GM10248 (cell line): ENCODE data around the gene PANX1.

Experiments used
- CTCF ChIA-PET: fragments of 300-600 bp; sonication (Branson Sonifier 250); formaldehyde crosslinking; extraction: SDS; loops from one replicate; lab custom pipeline; 2021; ENCODE audit warnings: antibody characterized with exemption; lab: Yijun Ruan, JAX
- POLR2A ChIA-PET: fragments of 350-650 bp; sonication (Branson Sonifier 250); formaldehyde crosslinking; extraction: SDS; loops from one replicate; lab custom pipeline; 2020; ENCODE audit warnings: antibody characterized with exemption; lab: Yijun Ruan, JAX
- DNase-seq: peaks from one replicate; pipeline ENCODE4 v3.0.0; 2012; ENCODE audit errors: extremely low spot score
- CTCF ChIP-seq: IDR thresholded peaks from 2 replicates; pipeline ENCODE4 v1.5.1; 2012; ENCODE audit warnings: mild to moderate bottlenecking, low read depth; ENCODE audit errors: extremely low read depth, missing control alignments, control extremely low read depth

The PANX1 gene

GRCh38 chr11:94219771-94220170 is 91.1 kb downstream of the PANX1 start:
- ChIA-PET CTCF (no interaction called here), POLR2A (no interaction called here)
- no peak for DNase-seq
- TF ChIP-seq CTCF, result no peak

GRCh38 chr11:94224078-94224477 is 95.4 kb downstream of the PANX1 start:
- no peak for DNase-seq
- POLR2A ChIA-PET, result no interaction called here
- CTCF ChIA-PET, result no interaction called here
- no peak for TF ChIP-seq CTCF
